MCF 10A (cell line): ENCODE results near the gene ENTPD6. TPM values are rescaled to one million over a fixed set of nuclear protein-coding genes. Genes with fewer than 3 reads are reported as not detected.
A peak's percentile ranks its signal among the peaks of the same experiment; 100 is the strongest.

Experiments
- BruUV-seq: library from RNA; stranded (reverse); fragments of 400-500 nt; replicated peaks from 2 replicates; lab custom pipeline; 2021; lab: Mats Ljungman, UMichigan
- CTCF ChIA-PET: fragments of 300-600 bp; sonication (Branson Sonifier 250); formaldehyde crosslinking; extraction: SDS; loops from one replicate; lab custom pipeline; 2021; ENCODE audit warnings: antibody characterized with exemption, inconsistent platforms; lab: Yijun Ruan, JAX
- POLR2A ChIA-PET: fragments of 300-600, 350-650 bp; sonication (Branson Sonifier 250); formaldehyde crosslinking; extraction: SDS; loops from one replicate; lab custom pipeline; 2020; ENCODE audit warnings: antibody characterized with exemption, inconsistent platforms; lab: Yijun Ruan, JAX
- DNase-seq: peaks from one replicate; pipeline ENCODE4 v3.0.0-alpha.2; 2018; ENCODE audit not compliant: unreplicated experiment
- H3K27ac Mint-ChIP-seq: one replicate; pipeline ENCODE4 v1.8.0; 2022; ENCODE audit warnings: mild to moderate bottlenecking, low read depth, mixed read lengths; ENCODE audit not compliant: unreplicated experiment
- H3K27me3 Mint-ChIP-seq: one replicate; pipeline ENCODE4 v1.8.0; 2022; ENCODE audit warnings: mixed read lengths; ENCODE audit not compliant: insufficient read depth, unreplicated experiment
- H3K36me3 Mint-ChIP-seq: one replicate; pipeline ENCODE4 v1.8.0; 2022; ENCODE audit warnings: mild to moderate bottlenecking, moderate library complexity, mixed read lengths; ENCODE audit not compliant: insufficient read depth, unreplicated experiment
- H3K4me1 Mint-ChIP-seq: one replicate; pipeline ENCODE4 v1.8.0; 2022; ENCODE audit warnings: mixed read lengths; ENCODE audit not compliant: insufficient read depth, unreplicated experiment
- H3K4me3 Mint-ChIP-seq: one replicate; pipeline ENCODE4 v1.8.0; 2022; ENCODE audit warnings: mild to moderate bottlenecking, moderate library complexity, mixed read lengths; ENCODE audit not compliant: unreplicated experiment
- H3K9me3 Mint-ChIP-seq: one replicate; pipeline ENCODE4 v1.8.0; 2022; ENCODE audit warnings: mixed read lengths; ENCODE audit not compliant: unreplicated experiment
- intact Hi-C: fragments of 100-400 bp; cut with micrococcal nuclease; formaldehyde crosslinking; loops from 2 replicates; pipeline ENCODE4 v1.14.1; 2022
- total RNA-seq: library from RNA; stranded (reverse); gene quantifications from 2 replicates; pipeline ENCODE4 v1.2.3, GENCODE V29; 2022
- TF ChIP-seq, protein P1 (sequence below): fragments of 200-600 bp; IDR thresholded peaks from one replicate; pipeline ENCODE4 v1.8.0; 2022; ENCODE audit warnings: antibody characterized with exemption, mild to moderate bottlenecking; ENCODE audit not compliant: unreplicated experiment

The ENTPD6 gene
- total RNA-seq, 1 experiment from 2014 or later = 98.0 TPM

DNA sequence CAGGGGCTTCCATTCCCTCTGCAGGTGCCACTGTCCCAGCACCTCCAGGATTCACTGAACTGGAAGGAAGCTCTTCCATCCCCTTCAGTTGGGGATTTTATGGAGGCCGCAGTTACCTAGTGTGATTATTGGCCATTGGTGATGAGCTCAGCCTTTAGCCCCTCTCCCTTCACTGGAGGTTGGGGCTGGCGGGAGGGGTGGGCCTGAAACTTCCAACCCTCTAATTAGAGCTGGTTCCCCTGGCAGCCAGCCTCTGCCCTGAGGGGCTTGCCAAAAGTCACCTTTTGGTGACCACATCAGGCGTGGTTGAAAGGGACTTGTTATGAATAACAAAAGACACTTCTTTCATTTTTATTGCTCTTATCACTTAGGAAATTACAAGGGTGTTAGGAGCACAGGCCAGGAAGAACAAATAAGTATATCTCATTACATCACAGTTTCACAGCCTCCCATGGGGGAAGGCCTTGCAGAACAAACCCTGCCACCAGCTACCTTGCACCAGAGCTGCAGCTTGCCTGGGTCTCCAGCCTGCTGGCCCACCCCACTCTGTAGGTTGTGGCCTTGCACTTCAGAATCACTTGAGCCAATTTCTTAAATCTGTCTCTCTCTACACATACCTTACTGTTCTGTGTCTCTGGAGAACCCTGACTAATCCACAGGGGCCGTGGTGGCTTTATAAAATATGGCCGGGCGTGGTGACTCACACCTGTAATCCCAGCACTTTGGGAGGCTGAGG is 57.3 kb downstream of the ENTPD6 start:
- Mint-ChIP-seq H3K9me3 (no peaks in the 10 kb centered on the region), H3K36me3 (peaks cover 73% of the 10 kb centered on the region), H3K27me3 (no peaks in the 10 kb centered on the region), H3K4me1 (peaks cover 37% of the 10 kb centered on the region), H3K27ac (peak overlapping the region; percentile 77), H3K4me3 (peak overlapping the region; percentile 93)
- ChIA-PET CTCF (interaction anchor here (0.6 to 4.4 kb wide), 13 partner anchors 17 to 261 kb away, joined by 3 to 27 read pairs (median 5); no protein-coding TSS in a partner anchor), POLR2A (interaction anchor here (0.6 to 15.4 kb wide), 15 partner anchors 10 to 260 kb away, joined by 4 to 517 read pairs (median 9); partner anchors contain the start of genes APMAP, ENTPD6 and GINS1)
- intact Hi-C loops = loop anchor here (5.0 kb wide), 1 partner anchor 144 kb away; no protein-coding TSS in a partner anchor
- TF ChIP-seq, protein P1, sequence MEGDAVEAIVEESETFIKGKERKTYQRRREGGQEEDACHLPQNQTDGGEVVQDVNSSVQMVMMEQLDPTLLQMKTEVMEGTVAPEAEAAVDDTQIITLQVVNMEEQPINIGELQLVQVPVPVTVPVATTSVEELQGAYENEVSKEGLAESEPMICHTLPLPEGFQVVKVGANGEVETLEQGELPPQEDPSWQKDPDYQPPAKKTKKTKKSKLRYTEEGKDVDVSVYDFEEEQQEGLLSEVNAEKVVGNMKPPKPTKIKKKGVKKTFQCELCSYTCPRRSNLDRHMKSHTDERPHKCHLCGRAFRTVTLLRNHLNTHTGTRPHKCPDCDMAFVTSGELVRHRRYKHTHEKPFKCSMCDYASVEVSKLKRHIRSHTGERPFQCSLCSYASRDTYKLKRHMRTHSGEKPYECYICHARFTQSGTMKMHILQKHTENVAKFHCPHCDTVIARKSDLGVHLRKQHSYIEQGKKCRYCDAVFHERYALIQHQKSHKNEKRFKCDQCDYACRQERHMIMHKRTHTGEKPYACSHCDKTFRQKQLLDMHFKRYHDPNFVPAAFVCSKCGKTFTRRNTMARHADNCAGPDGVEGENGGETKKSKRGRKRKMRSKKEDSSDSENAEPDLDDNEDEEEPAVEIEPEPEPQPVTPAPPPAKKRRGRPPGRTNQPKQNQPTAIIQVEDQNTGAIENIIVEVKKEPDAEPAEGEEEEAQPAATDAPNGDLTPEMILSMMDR = no peak
- no TSS peak for BruUV-seq
- no peak for DNase-seq

DNA sequence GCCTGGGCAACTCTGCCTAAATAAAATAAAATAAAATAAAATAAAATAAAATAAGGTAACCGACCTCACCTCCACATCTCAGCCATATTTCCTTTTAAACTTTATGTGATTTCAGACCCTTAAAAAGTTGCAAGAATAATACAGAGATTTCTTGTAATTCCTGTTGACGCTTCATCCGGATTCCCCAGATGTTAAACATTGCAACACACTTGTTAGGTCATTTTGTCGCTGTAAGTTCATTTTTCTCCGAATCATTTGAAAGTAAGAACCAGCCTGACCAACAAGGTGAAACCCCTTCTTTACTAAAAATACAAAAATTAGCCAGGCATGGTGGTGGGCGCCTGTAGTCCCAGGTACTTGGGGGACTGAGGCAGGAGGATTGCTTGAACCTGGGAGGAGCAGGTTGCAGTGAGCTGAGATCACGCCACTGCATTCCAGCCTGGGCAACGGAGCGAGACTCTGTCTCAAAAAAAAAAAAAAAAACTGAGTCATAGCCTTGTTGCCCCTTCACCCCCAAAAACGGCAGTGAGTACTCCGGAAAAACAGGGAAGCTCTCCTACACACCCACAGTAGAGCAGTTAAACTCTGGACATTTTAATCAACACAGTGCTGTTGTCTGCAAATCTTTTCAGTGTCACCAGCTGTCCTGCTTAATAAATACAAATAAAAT is 58.2 kb downstream of the ENTPD6 start:
- DNase-seq = no peak
- H3K27ac Mint-ChIP-seq = peak overlapping the region; percentile 65
- H3K4me1 Mint-ChIP-seq = peaks cover 40% of the 10 kb centered on the region
- peaks cover 79% of the 10 kb centered on the region for H3K36me3 Mint-ChIP-seq
- H3K27me3 Mint-ChIP-seq = no peaks in the 10 kb centered on the region
- peak overlapping the region; percentile 93 for H3K4me3 Mint-ChIP-seq
- intact Hi-C loops = loop anchor here (5.0 kb wide), 1 partner anchor 144 kb away; no protein-coding TSS in a partner anchor
- TF ChIP-seq, protein P1 = no peak
- BruUV-seq = no TSS peak
- POLR2A ChIA-PET = interaction anchor here (0.5 to 15.4 kb wide), 19 partner anchors 7 to 1884 kb away, joined by 3 to 517 read pairs (median 7); partner anchors contain the start of genes APMAP and PYGB
- no peaks in the 10 kb centered on the region for H3K9me3 Mint-ChIP-seq
- CTCF ChIA-PET = interaction anchor here (0.6 to 2.4 kb wide), 11 partner anchors 18 to 1913 kb away, joined by 3 to 14 read pairs (median 5); no protein-coding TSS in a partner anchor

DNA sequence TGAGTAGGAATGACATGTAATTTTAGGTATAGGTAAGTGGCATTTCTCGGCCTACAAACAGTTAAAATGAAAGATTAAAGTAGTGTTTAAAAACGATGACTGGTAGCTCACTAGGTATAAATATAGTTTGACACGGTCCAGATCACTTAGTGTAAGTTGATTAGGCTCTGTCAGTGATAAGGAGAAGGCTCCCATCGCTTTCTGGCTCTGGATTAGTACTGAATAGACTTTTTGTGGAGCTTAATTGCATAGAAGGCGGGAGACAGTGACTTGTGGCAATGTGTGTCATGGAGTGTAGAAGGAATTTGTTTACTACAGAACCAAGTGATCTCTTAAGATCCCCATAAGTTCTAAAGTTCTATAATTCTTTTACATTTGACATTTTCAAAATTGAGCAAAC is 59.1 kb downstream of the ENTPD6 start:
- H3K4me1 Mint-ChIP-seq = peaks cover 43% of the 10 kb centered on the region
- BruUV-seq = no TSS peak
- H3K27me3 Mint-ChIP-seq = no peaks in the 10 kb centered on the region
- TF ChIP-seq, protein P1 = no peak
- peak overlapping the region; percentile 93 for H3K4me3 Mint-ChIP-seq
- H3K27ac Mint-ChIP-seq = peak overlapping the region; percentile 87
- no peak for DNase-seq
- H3K36me3 Mint-ChIP-seq = peaks cover 81% of the 10 kb centered on the region
- intact Hi-C loops = loop anchor here (5.0 kb wide), 1 partner anchor 143 kb away; no protein-coding TSS in a partner anchor
- no peaks in the 10 kb centered on the region for H3K9me3 Mint-ChIP-seq
- ChIA-PET CTCF (interaction anchor here (0.6 to 2.4 kb wide), 15 partner anchors 8 to 1914 kb away, joined by 3 to 14 read pairs (median 5); no protein-coding TSS in a partner anchor), POLR2A (interaction anchor here (0.6 to 15.4 kb wide), 22 partner anchors 7 to 1884 kb away, joined by 3 to 517 read pairs (median 6); partner anchors contain the start of genes APMAP, GINS1 and PYGB)
